Transverse colon (tissue), 4 donors: ENCODE data around the gene ABCA7. TPM values are rescaled to one million over a fixed set of nuclear protein-coding genes. Genes with fewer than 3 reads are reported as not detected.

Experiments used
- DNase-seq: peaks from one replicate; pipeline ENCODE4 v3.0.0-alpha.2; 2019
- H3K27ac ChIP-seq, 4 donors: fragments of 200-600 bp; sonication (generic); 2 replicates each; pipeline ENCODE4 v1.5.1; 2016 to 2018; ENCODE audit warnings: inconsistent platforms in 4 of 4
- H3K27me3 ChIP-seq: fragments of 200-600 bp; sonication (generic); 2 replicates; pipeline ENCODE4 v1.5.1; 2017; ENCODE audit warnings: inconsistent platforms
- H3K36me3 ChIP-seq, 4 donors: fragments of 200-600 bp; sonication (generic); 2 replicates each; pipeline ENCODE4 v1.5.1; 2017 to 2019; ENCODE audit warnings: inconsistent platforms in 4 of 4
- H3K4me1 ChIP-seq, 4 donors: fragments of 200-600 bp; sonication (generic); 2 replicates each; pipeline ENCODE4 v1.5.1; 2017 to 2020; ENCODE audit warnings: inconsistent platforms in 4 of 4
- H3K4me3 ChIP-seq, 4 donors: fragments of 200-600 bp; sonication (generic); 1 replicate in 1 of 4; 2 replicates in 3 of 4; pipeline versions ENCODE4 v1.5.1 to v1.6.1; 2017 to 2019; ENCODE audit warnings: inconsistent platforms in 4 of 4
- H3K9me3 ChIP-seq, 2 donors: fragments of 200-600 bp; sonication (generic); 2 replicates each; pipeline ENCODE4 v1.5.1; 2017 to 2019; ENCODE audit warnings: inconsistent platforms in 2 of 2
- EP300 ChIP-seq: sonication (generic); formaldehyde crosslinking; IDR thresholded peaks from one replicate; pipeline ENCODE4 v1.6.1; 2017; ENCODE audit warnings: antibody characterized with exemption, low read depth
- POLR2A ChIP-seq: fragments of 450-650 bp; IDR thresholded peaks from one replicate; pipeline ENCODE4 v1.6.1; 2016; ENCODE audit warnings: antibody characterized with exemption, mild to moderate bottlenecking, moderate library complexity
- POLR2AphosphoS5 ChIP-seq, 3 donors: sonication (generic); formaldehyde crosslinking; IDR thresholded peaks; one replicate each; pipeline ENCODE4 v1.6.1; 2016; ENCODE audit warnings: antibody characterized with exemption in 3 of 3
- WGBS, 2 donors: methylation state at CpG; one replicate each; pipeline ENCODE4 v1.1.5; 2018; ENCODE audit warnings: low coverage in 1 of 2; 5-methylcytosine and 5-hydroxymethylcytosine counted together
- in situ Hi-C, 4 donors: fragments of 200-750 bp; cut with MboI; loops; one replicate each; pipeline versions ENCODE4 v1.15.0 to v1.15.1; 2017; ENCODE audit warnings: low sequenced_read_pairs in 3 of 4, low pct_ligation_motif_present in 1 of 4, low pct_unique_long_range_greater_than_20kb in 1 of 4
- intact Hi-C: fragments of 100-400 bp; cut with DNase I; formaldehyde crosslinking; loops from one replicate; pipeline ENCODE4 v1.15.1; 2023; ENCODE audit warnings: low total_unique reads
- total RNA-seq, 4 donors: library from RNA; depleted of rRNA; stranded (reverse); fragments of >200 nt; gene quantifications; one replicate each; pipeline ENCODE4 v1.1.0, GENCODE V29; 2016
- TF ChIP-seq, protein P1 (sequence below), 5 experiments: fragments of 200-600 bp in 3 of 5; fragments of 450-650 bp in 2 of 5; sonication (generic) in 3 of 5; IDR thresholded peaks; 1 replicate in 2 of 5; 2 replicates in 3 of 5; pipeline ENCODE4 v1.5.1; 2016 to 2017; ENCODE audit warnings: antibody characterized with exemption in 5 of 5, inconsistent platforms in 3 of 5, mild to moderate bottlenecking in 2 of 5, moderate library complexity in 1 of 5

Gene ABCA7
- total RNA-seq, 4 donors from 2014 or later, result 47.1 to 128 (median 82.0) TPM

DNA sequence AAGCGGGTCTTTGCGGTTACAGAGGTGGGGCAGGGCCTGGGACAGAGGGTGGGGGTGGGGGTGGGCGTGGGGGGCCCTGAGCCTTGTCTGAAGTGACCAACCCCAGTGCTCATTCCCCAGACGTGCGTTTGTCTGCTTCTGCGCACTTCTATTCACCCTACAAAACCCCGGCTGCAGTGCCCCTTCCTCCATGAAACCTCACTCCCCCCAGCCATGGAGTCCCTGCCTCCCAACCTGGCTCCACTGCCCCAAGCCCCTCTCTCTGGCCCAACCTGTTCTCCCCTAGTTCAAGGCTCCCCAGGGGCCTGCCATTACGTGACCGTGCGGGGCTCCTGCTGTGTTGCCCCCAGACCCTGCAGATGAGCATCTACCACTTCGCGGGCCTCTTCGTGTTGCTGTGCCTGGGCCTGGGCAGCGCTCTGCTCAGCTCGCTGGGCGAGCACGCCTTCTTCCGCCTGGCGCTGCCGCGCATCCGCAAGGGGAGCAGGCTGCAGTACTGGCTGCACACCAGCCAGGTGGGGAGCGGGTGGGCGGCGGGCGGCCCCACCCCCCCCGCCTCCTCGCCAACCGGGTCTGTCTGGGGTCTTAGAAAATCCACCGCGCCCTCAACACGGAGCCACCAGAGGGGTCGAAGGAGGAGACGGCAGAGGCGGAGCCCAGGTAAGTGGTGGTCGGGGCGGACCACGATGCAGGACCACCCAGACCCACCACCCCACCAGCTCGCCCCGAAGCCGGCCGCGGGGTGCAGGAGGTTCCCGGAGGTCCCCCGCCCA is 31.5 kb upstream of the ABCA7 start:
- TF ChIP-seq EP300 (no peak), POLR2AphosphoS5 (IDR thresholded peaks at IDR 0.05) (no peak), POLR2A (no peak)
- TF ChIP-seq, protein P1, sequence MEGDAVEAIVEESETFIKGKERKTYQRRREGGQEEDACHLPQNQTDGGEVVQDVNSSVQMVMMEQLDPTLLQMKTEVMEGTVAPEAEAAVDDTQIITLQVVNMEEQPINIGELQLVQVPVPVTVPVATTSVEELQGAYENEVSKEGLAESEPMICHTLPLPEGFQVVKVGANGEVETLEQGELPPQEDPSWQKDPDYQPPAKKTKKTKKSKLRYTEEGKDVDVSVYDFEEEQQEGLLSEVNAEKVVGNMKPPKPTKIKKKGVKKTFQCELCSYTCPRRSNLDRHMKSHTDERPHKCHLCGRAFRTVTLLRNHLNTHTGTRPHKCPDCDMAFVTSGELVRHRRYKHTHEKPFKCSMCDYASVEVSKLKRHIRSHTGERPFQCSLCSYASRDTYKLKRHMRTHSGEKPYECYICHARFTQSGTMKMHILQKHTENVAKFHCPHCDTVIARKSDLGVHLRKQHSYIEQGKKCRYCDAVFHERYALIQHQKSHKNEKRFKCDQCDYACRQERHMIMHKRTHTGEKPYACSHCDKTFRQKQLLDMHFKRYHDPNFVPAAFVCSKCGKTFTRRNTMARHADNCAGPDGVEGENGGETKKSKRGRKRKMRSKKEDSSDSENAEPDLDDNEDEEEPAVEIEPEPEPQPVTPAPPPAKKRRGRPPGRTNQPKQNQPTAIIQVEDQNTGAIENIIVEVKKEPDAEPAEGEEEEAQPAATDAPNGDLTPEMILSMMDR (IDR thresholded peaks at IDR 0.05), result no peak
- no peak for DNase-seq
- no peak overlapping the region for H3K4me3 ChIP-seq
- no peaks in the 10 kb centered on the region for H3K4me1 ChIP-seq
- peak overlapping the region; percentile 42 to 70 (median 56) for H3K27ac ChIP-seq
- H3K36me3 ChIP-seq, result peaks cover 0 to 27% (median 15%) of the 10 kb centered on the region in 4 donors
- intact Hi-C loops (no loop called here), in situ Hi-C loops (no loop called here)
- H3K9me3 ChIP-seq, result no peaks in the 10 kb centered on the region
- WGBS, 2 donors, result 90% methylated on average over 2 to 38 of the region's 45 CpGs
- H3K27me3 ChIP-seq, result peaks cover 2% of the 10 kb centered on the region

DNA sequence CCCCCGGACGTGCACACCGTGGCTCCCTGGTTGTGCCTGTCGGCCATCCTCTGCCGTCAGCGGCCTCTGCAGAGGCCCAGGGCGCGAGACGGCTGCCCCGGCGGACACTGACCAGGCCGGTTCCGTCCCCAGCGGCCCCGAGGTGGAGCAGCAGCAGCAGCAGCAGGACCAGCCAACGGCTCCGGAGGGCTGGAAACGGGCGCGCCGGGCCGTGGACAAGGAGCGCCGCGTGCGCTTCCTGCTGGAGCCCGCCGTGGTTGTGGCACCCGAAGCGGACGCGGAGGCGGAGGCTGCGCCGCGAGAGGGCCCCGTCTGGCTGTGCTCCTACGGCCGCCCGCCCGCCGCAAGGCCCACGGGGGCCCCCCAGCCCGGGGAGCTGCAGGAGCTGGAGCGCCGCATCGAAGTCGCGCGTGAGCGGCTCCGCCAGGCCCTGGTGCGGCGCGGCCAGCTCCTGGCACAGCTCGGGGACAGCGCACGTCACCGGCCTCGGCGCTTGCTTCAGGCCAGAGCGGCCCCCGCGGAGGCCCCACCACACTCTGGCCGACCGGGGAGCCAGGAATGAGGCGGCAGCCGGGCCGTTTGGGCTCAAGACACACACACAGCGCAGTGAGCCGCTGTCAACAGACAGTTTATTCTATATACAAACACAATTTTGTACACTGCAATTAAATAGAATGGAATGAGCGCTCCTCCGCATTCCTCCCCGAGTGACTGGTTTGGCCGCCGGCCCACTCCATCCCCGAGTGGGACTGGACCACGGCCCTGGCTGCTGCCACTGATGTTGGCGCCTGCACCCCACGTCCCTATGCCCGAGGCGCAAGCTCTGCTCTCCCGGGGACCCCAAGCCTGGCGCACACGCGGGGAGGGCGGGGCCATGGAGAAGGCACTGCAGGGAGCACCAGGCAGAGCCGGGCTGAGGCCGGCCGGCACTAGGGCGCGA is 30.6 kb upstream of the ABCA7 start:
- intact Hi-C loops (no loop called here), in situ Hi-C loops (no loop called here)
- peak; percentile 32 for DNase-seq
- 77% methylated on average over 73 of the region's 92 CpGs; no CpG with 5 or more reads in 1 of the 2 donors for WGBS, 2 donors
- Histone ChIP-seq H3K27ac (peak overlapping the region; percentile 42 to 70 (median 56)), H3K36me3 (peaks cover 0 to 30% (median 15%) of the 10 kb centered on the region in 4 donors), H3K4me3 (no peak overlapping the region), H3K27me3 (no peaks in the 10 kb centered on the region), H3K9me3 (no peaks in the 10 kb centered on the region), H3K4me1 (no peaks in the 10 kb centered on the region)
- TF ChIP-seq POLR2AphosphoS5 (IDR thresholded peaks at IDR 0.05), result peak in 1 of 3 donors; percentile 22
- TF ChIP-seq EP300, result no peak

DNA sequence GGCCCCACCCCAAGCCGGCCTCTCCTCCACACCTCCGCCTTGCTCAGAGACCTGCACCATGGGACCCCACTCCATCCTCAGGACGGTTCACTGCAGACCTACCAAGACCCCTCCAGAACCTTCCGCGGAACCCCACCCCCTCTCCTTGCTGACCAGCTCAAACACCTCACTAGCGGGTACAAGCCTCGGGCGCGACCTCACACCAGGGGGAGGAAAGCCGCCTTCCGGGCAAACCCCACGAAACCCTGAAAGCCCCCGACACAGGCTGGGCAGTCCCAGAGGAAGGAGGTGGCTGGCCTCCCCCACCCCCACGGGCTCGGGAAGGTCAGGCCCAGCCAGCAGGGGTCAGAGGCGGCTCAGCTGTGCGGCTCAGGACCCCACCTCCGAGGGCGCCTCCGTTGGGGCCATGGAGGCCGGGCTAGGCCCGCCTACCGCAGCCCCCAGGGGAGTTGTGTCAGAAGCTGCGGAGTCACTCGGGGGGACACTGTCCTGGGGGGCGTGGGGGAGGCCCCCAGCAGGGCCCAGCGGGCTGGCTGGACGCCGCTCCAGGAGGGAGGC is 29.8 kb upstream of the ABCA7 start:
- in situ Hi-C loops, result no loop called here
- Histone ChIP-seq H3K36me3 (peaks cover 0 to 30% (median 15%) of the 10 kb centered on the region in 4 donors), H3K4me3 (no peak overlapping the region), H3K27me3 (no peaks in the 10 kb centered on the region), H3K27ac (peak overlapping the region; percentile 42 to 70 (median 56)), H3K9me3 (no peaks in the 10 kb centered on the region), H3K4me1 (peaks cover 0 to 2% (median 0%) of the 10 kb centered on the region in 4 donors)
- no peak for DNase-seq
- TF ChIP-seq EP300, result no peak
- TF ChIP-seq POLR2AphosphoS5 (IDR thresholded peaks at IDR 0.05), result no peak
- TF ChIP-seq, protein P1 (IDR thresholded peaks at IDR 0.05), result no peak
- TF ChIP-seq POLR2A, result no peak
- 85% methylated on average over 22 of the region's 29 CpGs; no CpG with 5 or more reads in 1 of the 2 donors for WGBS, 2 donors
- intact Hi-C loops, result no loop called here

DNA sequence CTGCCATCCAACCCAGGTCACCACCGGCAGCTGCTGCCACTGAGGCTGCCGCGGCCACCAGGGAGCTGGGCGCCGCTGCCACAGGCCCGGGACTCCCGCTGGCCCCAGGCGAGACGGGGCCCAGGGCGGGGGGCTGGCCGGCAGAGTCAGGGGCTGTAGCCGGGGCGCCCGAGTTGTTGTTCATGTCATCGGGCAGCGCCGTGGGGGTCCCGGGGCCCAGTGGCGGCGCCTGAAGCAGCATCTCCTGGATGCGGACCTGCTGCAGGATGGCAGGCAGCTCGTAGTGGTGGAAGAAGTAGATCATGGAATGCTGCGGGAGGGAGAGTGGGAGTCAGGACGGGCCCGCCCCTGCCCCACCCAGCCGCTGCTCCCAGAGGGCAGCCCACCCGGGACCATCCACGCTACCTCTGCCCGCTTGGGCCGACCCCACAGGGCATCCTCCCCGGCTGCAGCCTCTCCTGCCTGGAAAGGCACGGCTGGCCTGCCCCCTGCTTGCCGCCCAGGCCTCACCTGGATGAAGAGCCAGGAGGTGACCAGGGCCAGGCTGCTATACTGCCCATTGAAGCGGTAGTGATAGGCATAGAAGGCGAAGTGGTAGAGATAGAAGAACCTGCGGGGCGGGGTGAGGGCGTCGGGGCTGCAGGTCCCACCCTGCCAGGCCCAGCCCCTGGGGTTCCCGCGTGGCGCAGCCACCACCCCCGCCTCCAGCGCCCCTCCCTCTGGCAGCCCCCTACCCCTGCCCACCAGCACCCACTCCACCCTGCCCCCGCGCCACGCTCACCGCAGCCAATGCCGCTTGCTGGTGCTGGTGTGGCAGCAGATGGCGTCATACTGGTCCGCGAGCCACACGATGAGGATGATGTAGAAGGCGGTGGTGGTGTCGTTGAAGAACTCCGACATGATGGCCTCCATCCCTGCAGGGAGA is 29.1 kb upstream of the ABCA7 start:
- no peak overlapping the region for H3K4me3 ChIP-seq
- TF ChIP-seq, protein P1 (IDR thresholded peaks at IDR 0.05), result no peak
- TF ChIP-seq POLR2A (no peak), POLR2AphosphoS5 (IDR thresholded peaks at IDR 0.05) (no peak), EP300 (no peak)
- 93% methylated on average over 39 of the region's 56 CpGs; no CpG with 5 or more reads in 1 of the 2 donors for WGBS, 2 donors
- intact Hi-C loops, result no loop called here
- peak overlapping the region in 1 of 4 donors; percentile 60 for H3K27ac ChIP-seq
- H3K27me3 ChIP-seq, result no peaks in the 10 kb centered on the region
- H3K9me3 ChIP-seq, result no peaks in the 10 kb centered on the region
- H3K36me3 ChIP-seq, result peaks cover 0 to 30% (median 15%) of the 10 kb centered on the region in 4 donors
- in situ Hi-C loops, result no loop called here
- H3K4me1 ChIP-seq, result peaks cover 1 to 10% (median 3%) of the 10 kb centered on the region in 4 donors
- no peak for DNase-seq
